OCI-LY7 (cell line): ENCODE results near the gene PSTK. TPM values are rescaled to one million over a fixed set of nuclear protein-coding genes. Genes with fewer than 3 reads are reported as not detected.

ENCODE experiments used
- BruUV-seq: library from RNA; stranded (reverse); fragments of 400-500 nt; replicated peaks from 2 replicates; lab custom pipeline; 2021; lab: Mats Ljungman, UMichigan
- CTCF ChIA-PET: fragments of 300-600 bp; sonication (Branson Sonifier 250); formaldehyde crosslinking; loops from one replicate; lab custom pipeline; 2022; ENCODE audit warnings: antibody characterized with exemption; ENCODE audit not compliant: unreplicated experiment; lab: Charles Lee
- POLR2A ChIA-PET: fragments of 300-600 bp; sonication (Branson Sonifier 250); formaldehyde crosslinking; loops from one replicate; lab custom pipeline; 2022; ENCODE audit warnings: antibody characterized with exemption; lab: Charles Lee
- DNase-seq: peaks from one replicate; pipeline ENCODE4 v3.0.0-alpha.2; 2015; ENCODE audit warnings: low spot score
- H2AFZ ChIP-seq: fragments of 200-600 bp; sonication (generic), shearing (Covaris generic); 2 replicates; pipeline ENCODE4 v1.6.1; 2014; ENCODE audit warnings: mild to moderate bottlenecking, antibody characterized with exemption, low read length, moderate library complexity
- H3K27ac ChIP-seq: fragments of 200-600 bp; sonication (generic); 2 replicates; pipeline ENCODE4 v1.5.1; 2014; ENCODE audit warnings: mixed run types, low read depth, mild to moderate bottlenecking, moderate library complexity, low read length, inconsistent platforms; ENCODE audit not compliant: poor library complexity, severe bottlenecking
- H3K36me3 ChIP-seq: fragments of 200-600 bp; sonication (generic); 2 replicates; pipeline ENCODE4 v1.6.1; 2014; ENCODE audit warnings: mild to moderate bottlenecking, antibody characterized with exemption, low read length, moderate library complexity, mixed read lengths; ENCODE audit not compliant: insufficient read depth
- H3K4me1 ChIP-seq: fragments of 200-600 bp; sonication (generic); 2 replicates; pipeline ENCODE4 v1.5.1; 2014; ENCODE audit warnings: mild to moderate bottlenecking, low read length; ENCODE audit not compliant: insufficient read depth, poor library complexity, severe bottlenecking
- H3K4me2 ChIP-seq: fragments of 200-600 bp; sonication (generic); 2 replicates; pipeline ENCODE4 v1.6.1; 2014; ENCODE audit warnings: mild to moderate bottlenecking, low read length
- H3K4me3 ChIP-seq: fragments of 200-600 bp; sonication (generic); 2 replicates; pipeline ENCODE4 v1.5.1; 2014; ENCODE audit warnings: mild to moderate bottlenecking, low read depth, low read length; ENCODE audit not compliant: poor library complexity, severe bottlenecking
- H3K79me2 ChIP-seq: fragments of 200-600 bp; sonication (generic); 2 replicates; pipeline ENCODE4 v1.6.1; 2016; ENCODE audit warnings: low read depth, mild to moderate bottlenecking, low read length, moderate library complexity, mixed read lengths; ENCODE audit not compliant: insufficient read depth
- H3K9me2 ChIP-seq: fragments of 200-600 bp; sonication (generic); 2 replicates; pipeline ENCODE4 v1.6.1; 2016; ENCODE audit warnings: mild to moderate bottlenecking, low read length, mixed read lengths; ENCODE audit not compliant: insufficient read depth
- H3K9me3 ChIP-seq: fragments of 200-600 bp; sonication (generic); 2 replicates; pipeline ENCODE4 v1.6.1; 2014; ENCODE audit warnings: mild to moderate bottlenecking, mixed run types, low read length, mixed read lengths
- H4K20me1 ChIP-seq: fragments of 200-600 bp; sonication (generic); 2 replicates; pipeline ENCODE4 v1.6.1; 2014; ENCODE audit warnings: mild to moderate bottlenecking, antibody characterized with exemption, low read length, moderate library complexity, mixed read lengths; ENCODE audit not compliant: insufficient read depth
- EZH2phosphoT487 ChIP-seq: fragments of 200-600 bp; sonication (generic); IDR thresholded peaks from 2 replicates; pipeline ENCODE4 v1.6.1; 2018; ENCODE audit warnings: low read depth, borderline replicate concordance, mild to moderate bottlenecking, mixed run types, antibody characterized with exemption, low read length, moderate library complexity, mixed read lengths
- intact Hi-C: fragments of 100-400 bp; cut with micrococcal nuclease; formaldehyde crosslinking; loops from one replicate; pipeline ENCODE4 v1.10.0; 2022; ENCODE audit not compliant: unreplicated experiment
- total RNA-seq, 2 experiments: library from RNA; depleted of rRNA in 1 of 2; stranded (reverse); fragments of >200 nt in 1 of 2; shearing (Covaris generic) in 1 of 2; gene quantifications; 2 replicates each; pipeline ENCODE4 v1.2.3, GENCODE V29; 2014 to 2022
- TF ChIP-seq, protein P1 (sequence below): fragments of 200-600 bp; sonication (generic); conservative IDR thresholded peaks from 2 replicates; pipeline ENCODE4 v1.5.1; 2014; ENCODE audit warnings: mild to moderate bottlenecking, antibody characterized with exemption, low read length, moderate library complexity, mixed read lengths

PSTK gene
- total RNA-seq, 2 experiments from 2014 or later: 4.9 to 8.9 TPM

DNA sequence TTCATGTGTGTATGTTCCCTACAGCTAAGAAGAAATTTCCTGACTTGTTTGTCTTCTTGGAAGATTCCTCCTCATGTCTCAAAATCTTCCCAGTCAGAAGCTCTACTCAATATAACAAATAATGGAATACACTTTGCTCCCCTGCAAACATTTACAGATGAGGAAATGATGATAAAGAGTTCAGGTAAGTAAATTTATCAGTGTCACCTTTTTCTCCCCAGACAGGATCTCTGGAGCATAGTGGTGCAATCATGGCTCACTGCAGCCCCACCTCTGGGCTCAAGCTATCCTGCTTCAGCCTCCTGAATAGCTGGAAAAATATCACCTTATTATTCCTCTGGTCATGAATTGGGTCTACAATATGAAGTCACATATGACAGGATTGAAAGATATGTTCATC is 54.1 kb downstream of the PSTK start:
- Histone ChIP-seq H3K9me3 (no peaks in the 10 kb centered on the region), H3K4me2 (no peak overlapping the region), H3K4me3 (no peak overlapping the region), H4K20me1 (no peaks in the 10 kb centered on the region; the same call in 1 of the 2 replicates), H3K27ac (no peak overlapping the region), H3K9me2 (no peaks in the 10 kb centered on the region), H3K36me3 (no peaks in the 10 kb centered on the region), H3K4me1 (no peaks in the 10 kb centered on the region), H3K79me2 (no peaks in the 10 kb centered on the region), H2AFZ (no peak overlapping the region)
- intact Hi-C loops: no loop called here
- DNase-seq: no peak
- no peak for TF ChIP-seq EZH2phosphoT487
- TF ChIP-seq, protein P1, sequence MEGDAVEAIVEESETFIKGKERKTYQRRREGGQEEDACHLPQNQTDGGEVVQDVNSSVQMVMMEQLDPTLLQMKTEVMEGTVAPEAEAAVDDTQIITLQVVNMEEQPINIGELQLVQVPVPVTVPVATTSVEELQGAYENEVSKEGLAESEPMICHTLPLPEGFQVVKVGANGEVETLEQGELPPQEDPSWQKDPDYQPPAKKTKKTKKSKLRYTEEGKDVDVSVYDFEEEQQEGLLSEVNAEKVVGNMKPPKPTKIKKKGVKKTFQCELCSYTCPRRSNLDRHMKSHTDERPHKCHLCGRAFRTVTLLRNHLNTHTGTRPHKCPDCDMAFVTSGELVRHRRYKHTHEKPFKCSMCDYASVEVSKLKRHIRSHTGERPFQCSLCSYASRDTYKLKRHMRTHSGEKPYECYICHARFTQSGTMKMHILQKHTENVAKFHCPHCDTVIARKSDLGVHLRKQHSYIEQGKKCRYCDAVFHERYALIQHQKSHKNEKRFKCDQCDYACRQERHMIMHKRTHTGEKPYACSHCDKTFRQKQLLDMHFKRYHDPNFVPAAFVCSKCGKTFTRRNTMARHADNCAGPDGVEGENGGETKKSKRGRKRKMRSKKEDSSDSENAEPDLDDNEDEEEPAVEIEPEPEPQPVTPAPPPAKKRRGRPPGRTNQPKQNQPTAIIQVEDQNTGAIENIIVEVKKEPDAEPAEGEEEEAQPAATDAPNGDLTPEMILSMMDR: no peak
- BruUV-seq: no TSS peak
- ChIA-PET POLR2A (no interaction called here), CTCF (no interaction called here)

DNA sequence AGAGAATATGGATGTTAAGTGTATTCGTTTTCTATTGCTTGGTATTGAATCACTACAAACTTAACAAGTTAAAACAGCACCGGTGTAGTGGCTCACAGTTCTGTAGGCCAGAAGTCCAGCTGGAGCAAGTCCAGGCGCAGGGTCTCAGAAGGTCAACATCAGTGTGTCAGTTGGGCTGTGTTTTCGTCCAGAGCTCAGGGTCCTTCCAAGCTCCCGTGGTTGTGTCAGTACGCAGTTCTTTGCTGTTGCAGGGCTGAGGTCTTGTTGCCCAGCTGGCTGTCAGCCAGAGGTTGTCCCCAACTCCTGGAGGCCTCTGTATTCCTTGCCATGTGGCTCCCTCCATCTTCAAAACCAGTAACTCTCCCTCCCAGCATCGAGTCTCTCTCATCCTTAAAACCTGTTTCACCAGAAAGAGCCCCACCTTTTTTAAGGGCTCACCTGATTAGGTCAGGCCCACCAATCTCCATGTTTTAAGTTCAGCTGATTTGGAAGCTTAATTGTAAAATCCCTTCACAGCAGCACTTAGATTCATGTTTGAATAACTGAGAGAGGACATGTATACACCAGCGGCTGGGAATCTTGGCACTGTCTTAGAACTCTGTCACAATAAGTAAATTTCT is 55.4 kb downstream of the PSTK start:
- Histone ChIP-seq H2AFZ (no peak overlapping the region), H3K9me2 (no peaks in the 10 kb centered on the region), H3K9me3 (no peaks in the 10 kb centered on the region), H3K4me2 (no peak overlapping the region), H3K36me3 (no peaks in the 10 kb centered on the region), H3K27ac (no peak overlapping the region), H4K20me1 (no peaks in the 10 kb centered on the region), H3K4me1 (no peaks in the 10 kb centered on the region), H3K4me3 (no peak overlapping the region), H3K79me2 (no peaks in the 10 kb centered on the region)
- CTCF ChIA-PET: no interaction called here
- no peak for TF ChIP-seq EZH2phosphoT487
- TF ChIP-seq, protein P1: no peak
- no TSS peak for BruUV-seq
- DNase-seq: no peak
- POLR2A ChIA-PET: interaction anchor here (0.5 kb wide), 1 partner anchor 15 kb away, joined by 3 read pairs; no protein-coding TSS in a partner anchor
- intact Hi-C loops: no loop called here

DNA sequence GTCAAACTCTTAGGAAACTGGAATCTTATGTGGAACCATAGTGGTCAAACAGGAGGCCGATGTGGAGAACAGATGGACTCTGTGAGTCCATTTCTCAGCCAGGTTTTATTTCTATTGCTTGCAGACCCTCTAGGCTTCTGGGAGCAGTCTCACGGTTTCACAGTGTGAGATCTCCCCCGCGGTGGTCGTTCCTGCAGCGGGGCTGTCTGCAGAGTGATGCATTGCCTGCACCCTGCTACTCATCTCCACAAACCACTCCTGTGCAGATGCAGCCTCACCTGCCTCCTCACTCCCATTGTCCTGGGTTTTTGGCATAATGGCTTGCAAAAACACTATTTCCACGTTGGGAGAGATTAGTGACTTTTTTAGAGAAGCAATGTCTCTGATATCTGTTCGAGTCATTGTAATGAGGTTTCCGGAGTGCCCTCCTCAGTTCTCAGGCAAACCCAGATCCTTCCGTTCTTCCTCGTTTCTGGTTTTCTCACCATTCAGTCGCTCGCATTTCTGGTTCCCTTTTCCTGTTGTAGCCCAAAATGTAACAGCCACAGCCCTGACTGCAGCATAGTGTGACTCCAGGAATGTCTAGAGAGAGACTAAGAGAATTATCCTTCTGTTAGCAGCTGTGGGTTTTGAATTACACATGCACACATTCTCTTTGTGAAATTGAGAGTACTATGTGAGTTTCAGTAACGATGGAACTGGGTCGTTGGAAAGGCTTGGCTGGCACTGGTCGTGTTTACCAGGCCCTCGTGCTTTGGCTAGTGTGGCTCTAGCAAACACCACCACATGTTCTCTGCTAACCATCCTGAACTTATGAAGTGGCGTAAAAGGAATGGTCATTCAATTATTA is 58.8 kb downstream of the PSTK start:
- CTCF ChIA-PET: no interaction called here
- Histone ChIP-seq H3K4me2 (no peak overlapping the region), H3K4me3 (no peak overlapping the region), H2AFZ (no peak overlapping the region), H3K4me1 (no peaks in the 10 kb centered on the region), H3K9me3 (no peaks in the 10 kb centered on the region), H3K79me2 (no peaks in the 10 kb centered on the region), H3K9me2 (no peaks in the 10 kb centered on the region), H3K27ac (no peak overlapping the region), H4K20me1 (no peaks in the 10 kb centered on the region), H3K36me3 (no peaks in the 10 kb centered on the region)
- intact Hi-C loops: no loop called here
- TF ChIP-seq EZH2phosphoT487: no peak
- TF ChIP-seq, protein P1: no peak
- BruUV-seq: no TSS peak
- POLR2A ChIA-PET: interaction anchor here (0.9 kb wide), 1 partner anchor 17 kb away, joined by 3 read pairs; no protein-coding TSS in a partner anchor
- DNase-seq: no peak
